ENCODE results near the gene MT1A. TPM values are rescaled to one million over a fixed set of nuclear protein-coding genes. Genes with fewer than 3 reads are reported as not detected.

MT1A gene
- total RNA-seq, 1 experiment from 2014 or later = not detected

GRCh38 chr16:56633535-56633934 lies 4.9 kb upstream of the MT1A start:
- no peaks in the 10 kb centered on the region for H3K79me2 ChIP-seq (ENCODE audit: insufficient read depth, low read length)
- intact Hi-C loops (cut with micrococcal nuclease) = no loop called here
- H3K36me3 ChIP-seq (ENCODE audit: control insufficient read depth in 1 of 2, insufficient read depth in 2 of 2, low read length in 2 of 2) = no peaks in the 10 kb centered on the region
- no peak for TF ChIP-seq RAD21 (IDR thresholded peaks at IDR 0.05; ENCODE audit: low read depth)
- TF ChIP-seq EZH2 (IDR thresholded peaks at IDR 0.05) = no peak
- no peak for TF ChIP-seq CBX3 (IDR thresholded peaks at IDR 0.05; ENCODE audit: low read depth)
- no peak for TF ChIP-seq POLR2AphosphoS5 (IDR thresholded peaks at IDR 0.05; ENCODE audit: low read depth, low read length)
- TF ChIP-seq ELF1 (IDR thresholded peaks at IDR 0.05; ENCODE audit: borderline replicate concordance, low read depth) = no peak
- TF ChIP-seq TCF7L2 (IDR thresholded peaks at IDR 0.05; ENCODE audit: borderline replicate concordance, extremely low read depth, insufficient read depth, insufficient read length) = no peak
- no peak for TF ChIP-seq REST (IDR thresholded peaks at IDR 0.05; ENCODE audit: low read depth)
- no peak for TF ChIP-seq SP1 (IDR thresholded peaks at IDR 0.05; ENCODE audit: low read depth)
- TF ChIP-seq ZFX (IDR thresholded peaks at IDR 0.05) = no peak
- TF ChIP-seq MAX (IDR thresholded peaks at IDR 0.05) = no peak
- TF ChIP-seq CTCF (IDR thresholded peaks at IDR 0.05 in 2 of 3, conservative IDR thresholded peaks at IDR 0.05 in 1 of 3; ENCODE audit: borderline replicate concordance in 1 of 3, insufficient read depth in 1 of 3, low read depth in 2 of 3, low read length in 2 of 3) = no peak
- TF ChIP-seq EZH2phosphoT487 (IDR thresholded peaks at IDR 0.05; ENCODE audit: borderline replicate concordance) = no peak
- no peak for TF ChIP-seq ZNF274 (IDR thresholded peaks at IDR 0.05; ENCODE audit: low read depth, low read length)
- no peaks in the 10 kb centered on the region for H3K9me2 ChIP-seq (ENCODE audit: insufficient read depth)
- no peaks in the 10 kb centered on the region for H3K9me3 ChIP-seq (ENCODE audit: control insufficient read depth in 1 of 2, insufficient read depth in 1 of 2, low read depth in 1 of 2, low read length in 2 of 2)
- POLR2A ChIA-PET = interaction anchor here (1.0 kb wide), 1 partner anchor 8 kb away, joined by 3 read pairs; the partner anchor contains the start of gene MT1E
- peaks cover 0 to 17% of the 10 kb centered on the region in 2 experiments; a peak in 2 of 4 replicates for H3K4me1 ChIP-seq (ENCODE audit: control insufficient read depth in 1 of 2, insufficient read depth in 2 of 2, low read length in 2 of 2)
- BruUV-seq (replicated peaks) = no TSS peak
- CTCF ChIA-PET = no interaction called here
- H3K9ac ChIP-seq (ENCODE audit: low read length) = no peak overlapping the region
- H3K4me3 ChIP-seq (replicated peaks in 1 of 2; ENCODE audit: low read depth in 1 of 2, low read length in 2 of 2) = no peak overlapping the region
- no peak overlapping the region for H2AFZ ChIP-seq (ENCODE audit: low read depth, low read length, poor library complexity, severe bottlenecking)
- no peak overlapping the region for H3K4me2 ChIP-seq (ENCODE audit: low read length)
- no peaks in the 10 kb centered on the region for H4K20me1 ChIP-seq (ENCODE audit: insufficient read depth)
- no peaks in the 10 kb centered on the region for H3K27me3 ChIP-seq (ENCODE audit: insufficient read depth, low read length)
- RAD21 ChIA-PET (ENCODE audit: low non-redundant PET in 1 of 2, low total read pairs in 2 of 2, uncharacterized antibody in 2 of 2, unreplicated experiment in 2 of 2) = no interaction called here
- no peak for DNase-seq (ENCODE audit: low read depth, low spot score)
- no peak overlapping the region for H3K27ac ChIP-seq (ENCODE audit: low read depth, low read length)
- no peak for ATAC-seq

Data from HCT116 (cell line).